Right lobe of liver (tissue), 6 donors: ENCODE data around the gene MAP2. TPM values are rescaled to one million over a fixed set of nuclear protein-coding genes. Genes with fewer than 3 reads are reported as not detected.

Source experiments
- ATAC-seq, 4 donors: fragments of 200-7000 bp; cut with Tn5 transposase; one replicate each; pipeline ENCODE4 v1.9.1; 2020; ENCODE audit warnings: mild to moderate bottlenecking in 4 of 4, moderate library complexity in 4 of 4
- DNase-seq, 3 donors: peaks; one replicate each; pipeline ENCODE4 v3.0.0-alpha.2; 2020
- H3K27ac ChIP-seq, 3 donors: fragments of 200-600 bp; one replicate each; pipeline ENCODE4 v1.8.0; 2022
- H3K27me3 ChIP-seq, 2 donors: fragments of 200-600 bp; one replicate each; pipeline ENCODE4 v1.8.0; 2022
- H3K36me3 ChIP-seq, 4 donors: fragments of 200-600 bp; sonication (generic) in 1 of 4; one replicate each; pipeline versions ENCODE4 v1.5.1 to v1.8.0; 2017 to 2022; ENCODE audit warnings: control low read depth in 1 of 4
- H3K4me1 ChIP-seq, 4 donors: fragments of 200-600 bp; sonication (generic) in 1 of 4; one replicate each; pipeline versions ENCODE4 v1.5.1 to v1.8.0; 2017 to 2022; ENCODE audit warnings: control low read depth in 1 of 4
- H3K4me3 ChIP-seq, 3 donors: fragments of 200-600 bp; one replicate each; pipeline ENCODE4 v1.8.0; 2022
- H3K9me3 ChIP-seq, 4 donors: fragments of 200-600 bp; sonication (generic) in 1 of 4; one replicate each; pipeline versions ENCODE4 v1.5.1 to v1.8.0; 2017 to 2022; ENCODE audit warnings: control low read depth in 1 of 4
- CTCF ChIP-seq, 4 donors: fragments of 200-600 bp in 3 of 4; fragments of 450-650 bp in 1 of 4; IDR thresholded peaks; one replicate each; pipeline versions ENCODE4 v1.5.1 to v1.8.0; 2016 to 2022; ENCODE audit warnings: antibody characterized with exemption in 4 of 4, mild to moderate bottlenecking in 2 of 4
- POLR2A ChIP-seq: fragments of 450-650 bp; IDR thresholded peaks from one replicate; pipeline ENCODE4 v1.6.1; 2017; ENCODE audit warnings: antibody characterized with exemption, mild to moderate bottlenecking
- WGBS: methylation state at CpG from one replicate; pipeline ENCODE4 v1.1.6; 2018; ENCODE audit warnings: low coverage, low lambda C conversion rate; ENCODE audit not compliant: insufficient coverage; ENCODE audit errors: missing lambda C conversion rate; 5-methylcytosine and 5-hydroxymethylcytosine counted together
- intact Hi-C, 2 donors: fragments of 100-400 bp; cut with DNase I; formaldehyde crosslinking; loops; one replicate each; pipeline versions ENCODE4 v1.11.2 to v1.14.1; 2022
- long read RNA-seq: library from polyadenylated mRNA; unstranded; transcript quantifications from one replicate; pipeline ENCODE4 v2.0.0, GENCODE V29; 2019
- total RNA-seq, 6 experiments: library from RNA; depleted of rRNA in 2 of 6; stranded (reverse); fragments of >200 nt in 2 of 6; fragmentation: NEBNext Ultra II Directional in 3 of 6; extraction: Animal tissue kit (Norgen Biotek cat#: 25700) in 3 of 6; gene quantifications; one replicate each; pipeline versions ENCODE4 v1.1.0 to v1.2.4, GENCODE V29; 2016 to 2023
- donor health status: DM: no; HTN: yes; CAD: no.
- donor health status: DM: no; HTN: no; CAD: no.
- donor health status: DM: no; HTN: no; CAD: no.
- donor health status: DM: no; HTN: yes; CAD: no.
- donor health status: DM: no; HTN: yes; CAD: no.

Gene MAP2
- 10 to 100 TPM in 1 of 6 experiments, 1 to 10 TPM in 5; 2.0 to 11.4 (median 3.6) TPM for total RNA-seq
- long read RNA-seq, result 0 reads

- 6% methylated on average over 6 of the region's 57 CpGs for WGBS
- peak within 1 kb of the TSS; percentile 33 to 52 (median 43) for H3K4me3 ChIP-seq
- H3K27me3 ChIP-seq, result no peaks in the 10 kb centered on the region
- peak within 1 kb of the TSS in 2 of 3 donors; percentile 2 to 11 for H3K27ac ChIP-seq
- intact Hi-C loops, result no loop called here
- TF ChIP-seq CTCF (IDR thresholded peaks at IDR 0.05), result peak; percentile 84 to 96 (median 90)
- TF ChIP-seq POLR2A, result peak; percentile 57
- DNase-seq (peak; percentile 77 to 86 (median 83)), ATAC-seq (peak; percentile 97 to 99 (median 98))
- H3K36me3 ChIP-seq, result no peaks in the 10 kb centered on the region
- H3K4me1 ChIP-seq, result peaks cover 0 to 5% (median 0%) of the 10 kb centered on the region in 4 donors
- H3K9me3 ChIP-seq, result no peaks in the 10 kb centered on the region
Measured at GRCh38 chr2:209423562-209424198, at the start of gene MAP2. MAP2 (plus strand) TSS chr2:209424047; CDS start chr2:209653171, 229,124 bp downstream.

GRCh38 chr2:209376686-209377085 lies 47.2 kb upstream of the MAP2 start:
- no peak overlapping the region for H3K4me3 ChIP-seq
- H3K4me1 ChIP-seq, result no peaks in the 10 kb centered on the region
- intact Hi-C loops, result no loop called here
- TF ChIP-seq CTCF (IDR thresholded peaks at IDR 0.05), result no peak
- TF ChIP-seq POLR2A, result no peak
- no peak overlapping the region for H3K27ac ChIP-seq
- no peaks in the 10 kb centered on the region for H3K27me3 ChIP-seq
- H3K36me3 ChIP-seq, result no peaks in the 10 kb centered on the region
- DNase-seq, result no peak
- 58% methylated on average over 1 of the region's 1 CpG for WGBS
- H3K9me3 ChIP-seq, result peaks cover 0 to 9% (median 0%) of the 10 kb centered on the region in 4 donors
- no peak for ATAC-seq

DNA sequence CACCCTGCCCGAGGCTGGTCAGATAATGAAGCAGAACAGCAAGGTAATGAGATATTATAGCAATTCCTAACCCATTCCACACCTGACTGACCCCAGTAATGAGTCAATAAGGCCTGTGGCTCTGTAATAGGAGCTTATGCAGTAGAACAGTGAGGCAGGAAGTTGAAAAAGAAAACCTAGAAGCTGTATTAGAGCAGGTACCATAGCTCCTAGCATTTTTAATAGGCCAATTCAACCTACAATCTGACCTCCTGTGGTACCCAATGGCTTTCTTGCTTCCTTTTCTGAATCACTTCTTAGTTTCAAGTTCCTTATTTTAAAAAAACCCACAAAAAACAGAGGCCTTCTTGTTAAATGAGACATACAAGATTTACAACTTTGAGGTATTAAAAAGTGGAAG lies 43.6 kb upstream of the MAP2 start:
- H3K4me1 ChIP-seq, result no peaks in the 10 kb centered on the region
- H3K4me3 ChIP-seq, result no peak overlapping the region
- no peaks in the 10 kb centered on the region for H3K27me3 ChIP-seq
- H3K36me3 ChIP-seq, result no peaks in the 10 kb centered on the region
- TF ChIP-seq CTCF (IDR thresholded peaks at IDR 0.05), result no peak
- TF ChIP-seq POLR2A, result no peak
- DNase-seq (no peak), ATAC-seq (no peak)
- H3K9me3 ChIP-seq, result peaks cover 0 to 9% (median 0%) of the 10 kb centered on the region in 4 donors
- WGBS, result 29% methylated on average over 1 of the region's 1 CpG
- no peak overlapping the region for H3K27ac ChIP-seq
- intact Hi-C loops, result no loop called here

DNA sequence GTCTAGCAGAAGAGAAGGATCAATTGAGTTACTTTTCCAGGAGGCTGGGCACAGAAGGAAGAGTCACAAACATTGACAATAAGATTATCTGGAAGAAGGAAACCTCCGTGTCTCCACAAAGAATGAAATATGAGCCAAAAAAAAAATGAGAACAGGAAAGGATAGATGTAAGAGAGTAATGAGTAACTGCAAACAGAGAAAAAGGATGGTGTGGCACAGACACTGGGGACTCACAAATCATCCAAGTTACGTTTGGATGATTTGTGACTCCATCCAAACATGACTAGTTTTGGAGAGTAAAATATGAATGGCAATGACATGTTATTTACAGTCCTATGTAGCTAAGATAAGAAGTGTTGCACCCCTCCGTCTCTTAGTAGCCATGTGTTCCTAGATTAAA lies 42.8 kb upstream of the MAP2 start:
- Histone ChIP-seq H3K27me3 (no peaks in the 10 kb centered on the region), H3K36me3 (no peaks in the 10 kb centered on the region), H3K27ac (no peak overlapping the region), H3K4me1 (no peaks in the 10 kb centered on the region), H3K4me3 (no peak overlapping the region), H3K9me3 (peaks cover 0 to 3% (median 0%) of the 10 kb centered on the region in 4 donors)
- ATAC-seq (no peak), DNase-seq (no peak)
- intact Hi-C loops, result no loop called here
- no peak for TF ChIP-seq CTCF (IDR thresholded peaks at IDR 0.05)
- TF ChIP-seq POLR2A, result no peak
- WGBS, result 22% methylated on average over 3 of the region's 3 CpGs
